Astrocyte of the cerebellum (primary cell): ENCODE results near the gene MFAP5.

Experiments used
- DNase-seq: peaks from one replicate; pipeline ENCODE4 v3.0.0-alpha.2; 2011; ENCODE audit warnings: low read depth
- H3K4me3 ChIP-seq: 2 replicates; pipeline ENCODE4 v1.5.1; 2011; ENCODE audit warnings: mild to moderate bottlenecking, low read depth, low read length, moderate library complexity
- CTCF ChIP-seq: IDR thresholded peaks from 2 replicates; pipeline ENCODE4 v1.5.1; 2012; ENCODE audit warnings: low read length, low read depth, moderate library complexity, mild to moderate bottlenecking; ENCODE audit errors: missing control alignments
- in situ Hi-C: cut with HindIII; loops from 2 replicates; pipeline ENCODE4 v1.10.0; 2017; ENCODE audit warnings: low sequenced_read_pairs

MFAP5 gene

GRCh38 chr12:8603856-8604255, 58.8 kb downstream of the MFAP5 start:
- no peak for DNase-seq
- H3K4me3 ChIP-seq: no peak overlapping the region
- no peak for TF ChIP-seq CTCF
- in situ Hi-C loops: no loop called here

- no peak for DNase-seq
- no peak for TF ChIP-seq CTCF
- in situ Hi-C loops: no loop called here
- no peak overlapping the region for H3K4me3 ChIP-seq
Measured at GRCh38 chr12:8603286-8603685, 59.3 kb downstream of the MFAP5 start.

GRCh38 chr12:8596561-8596960, 66.1 kb downstream of the MFAP5 start:
- TF ChIP-seq CTCF: no peak
- H3K4me3 ChIP-seq: no peak overlapping the region
- in situ Hi-C loops: no loop called here
- DNase-seq: no peak
